ENCODE measurements around the gene MED27.
A peak's percentile ranks its signal among the peaks of the same experiment; 100 is the strongest.

The MED27 gene

GRCh38 chr9:131843989-131844744 lies 235.5 kb downstream of the MED27 start:
- Histone ChIP-seq H3K27me3 (ENCODE audit: insufficient read depth, insufficient read length) (no peaks in the 10 kb centered on the region), H3K4me3 (ENCODE audit: insufficient read length, low read depth) (no peak overlapping the region), H3K36me3 (ENCODE audit: insufficient read depth, insufficient read length, low read length) (no peaks in the 10 kb centered on the region), H3K4me1 (ENCODE audit: insufficient read depth, insufficient read length) (peaks cover 7% of the 10 kb centered on the region), H3K9me3 (ENCODE audit: insufficient read depth, low read length) (no peaks in the 10 kb centered on the region), H3K9ac (ENCODE audit: insufficient read length, low read depth) (no peak overlapping the region)
- no peak for DNase-seq (ENCODE audit: low read depth, low spot score)
- TF ChIP-seq ZNF274 (IDR thresholded peaks at IDR 0.05; ENCODE audit: low read depth, low read length) (no peak), SUZ12 (IDR thresholded peaks at IDR 0.05; ENCODE audit: extremely low read depth, insufficient read depth, insufficient read length) (no peak), YY1 (IDR thresholded peaks at IDR 0.05; ENCODE audit: insufficient read depth, insufficient read length) (no peak)

GRCh38 chr9:131841765-131842318 lies 237.8 kb downstream of the MED27 start:
- H3K4me1 ChIP-seq (ENCODE audit: insufficient read depth, insufficient read length): peaks cover 20% of the 10 kb centered on the region
- no peak overlapping the region for H3K4me3 ChIP-seq (ENCODE audit: insufficient read length, low read depth)
- no peaks in the 10 kb centered on the region for H3K36me3 ChIP-seq (ENCODE audit: insufficient read depth, insufficient read length, low read length)
- H3K9me3 ChIP-seq (ENCODE audit: insufficient read depth, low read length): no peaks in the 10 kb centered on the region
- H3K9ac ChIP-seq (ENCODE audit: insufficient read length, low read depth): no peak overlapping the region
- no peaks in the 10 kb centered on the region for H3K27me3 ChIP-seq (ENCODE audit: insufficient read depth, insufficient read length)
- DNase-seq (ENCODE audit: low read depth, low spot score): no peak
- TF ChIP-seq YY1 (IDR thresholded peaks at IDR 0.05; ENCODE audit: insufficient read depth, insufficient read length) (no peak), SUZ12 (IDR thresholded peaks at IDR 0.05; ENCODE audit: extremely low read depth, insufficient read depth, insufficient read length) (no peak), ZNF274 (IDR thresholded peaks at IDR 0.05; ENCODE audit: low read depth, low read length) (no peak)

- no peak overlapping the region for H3K9ac ChIP-seq (ENCODE audit: insufficient read length, low read depth)
- DNase-seq (ENCODE audit: low read depth, low spot score): no peak
- H3K4me1 ChIP-seq (ENCODE audit: insufficient read depth, insufficient read length): peaks cover 20% of the 10 kb centered on the region
- no peak overlapping the region for H3K4me3 ChIP-seq (ENCODE audit: insufficient read length, low read depth)
- H3K9me3 ChIP-seq (ENCODE audit: insufficient read depth, low read length): no peaks in the 10 kb centered on the region
- H3K36me3 ChIP-seq (ENCODE audit: insufficient read depth, insufficient read length, low read length): no peaks in the 10 kb centered on the region
- TF ChIP-seq SUZ12 (IDR thresholded peaks at IDR 0.05; ENCODE audit: extremely low read depth, insufficient read depth, insufficient read length) (no peak), YY1 (IDR thresholded peaks at IDR 0.05; ENCODE audit: insufficient read depth, insufficient read length) (no peak), ZNF274 (IDR thresholded peaks at IDR 0.05; ENCODE audit: low read depth, low read length) (no peak)
- H3K27me3 ChIP-seq (ENCODE audit: insufficient read depth, insufficient read length): no peaks in the 10 kb centered on the region
Observed at GRCh38 chr9:131840751-131841702, 238.6 kb downstream of the MED27 start.

GRCh38 chr9:131840220-131840619 lies 239.4 kb downstream of the MED27 start:
- Histone ChIP-seq H3K9ac (ENCODE audit: insufficient read length, low read depth) (no peak overlapping the region), H3K4me1 (ENCODE audit: insufficient read depth, insufficient read length) (peaks cover 20% of the 10 kb centered on the region), H3K36me3 (ENCODE audit: insufficient read depth, insufficient read length, low read length) (no peaks in the 10 kb centered on the region), H3K4me3 (ENCODE audit: insufficient read length, low read depth) (no peak overlapping the region), H3K27me3 (ENCODE audit: insufficient read depth, insufficient read length) (no peaks in the 10 kb centered on the region), H3K9me3 (ENCODE audit: insufficient read depth, low read length) (no peaks in the 10 kb centered on the region)
- no peak for DNase-seq (ENCODE audit: low read depth, low spot score)
- TF ChIP-seq YY1 (IDR thresholded peaks at IDR 0.05; ENCODE audit: insufficient read depth, insufficient read length) (no peak), ZNF274 (IDR thresholded peaks at IDR 0.05; ENCODE audit: low read depth, low read length) (no peak), SUZ12 (IDR thresholded peaks at IDR 0.05; ENCODE audit: extremely low read depth, insufficient read depth, insufficient read length) (no peak)

- Histone ChIP-seq H3K27me3 (ENCODE audit: insufficient read depth, insufficient read length) (no peaks in the 10 kb centered on the region), H3K9ac (ENCODE audit: insufficient read length, low read depth) (peak overlapping the region; percentile 57), H3K9me3 (ENCODE audit: insufficient read depth, low read length) (peaks cover under 1% of the 10 kb centered on the region; the same call in 1 of the 2 replicates), H3K4me1 (ENCODE audit: insufficient read depth, insufficient read length) (peaks cover 22% of the 10 kb centered on the region), H3K36me3 (ENCODE audit: insufficient read depth, insufficient read length, low read length) (no peaks in the 10 kb centered on the region), H3K4me3 (ENCODE audit: insufficient read length, low read depth) (no peak overlapping the region)
- TF ChIP-seq YY1 (IDR thresholded peaks at IDR 0.05; ENCODE audit: insufficient read depth, insufficient read length) (no peak), SUZ12 (IDR thresholded peaks at IDR 0.05; ENCODE audit: extremely low read depth, insufficient read depth, insufficient read length) (no peak), ZNF274 (IDR thresholded peaks at IDR 0.05; ENCODE audit: low read depth, low read length) (no peak)
- no peak for DNase-seq (ENCODE audit: low read depth, low spot score)
Observed at GRCh38 chr9:131839281-131840084, 240.2 kb downstream of the MED27 start.

- H3K4me3 ChIP-seq (ENCODE audit: insufficient read length, low read depth): no peak overlapping the region
- no peak for DNase-seq (ENCODE audit: low read depth, low spot score)
- peak overlapping the region; percentile 57 for H3K9ac ChIP-seq (ENCODE audit: insufficient read length, low read depth)
- TF ChIP-seq YY1 (IDR thresholded peaks at IDR 0.05; ENCODE audit: insufficient read depth, insufficient read length): no peak
- H3K9me3 ChIP-seq (ENCODE audit: insufficient read depth, low read length): peaks cover 8% of the 10 kb centered on the region
- peaks cover 4% of the 10 kb centered on the region for H3K27me3 ChIP-seq (ENCODE audit: insufficient read depth, insufficient read length)
- H3K36me3 ChIP-seq (ENCODE audit: insufficient read depth, insufficient read length, low read length): no peaks in the 10 kb centered on the region
- H3K4me1 ChIP-seq (ENCODE audit: insufficient read depth, insufficient read length): peaks cover 22% of the 10 kb centered on the region
Observed at GRCh38 chr9:131838530-131839280, 241.0 kb downstream of the MED27 start.

All from NT2/D1 (cell line).